Nephron progenitor cell (in vitro differentiated cells): ENCODE data around the gene IL37.

Source experiments
- DNase-seq: peaks from one replicate; pipeline ENCODE4 v3.0.0; 2021
- H3K27ac Mint-ChIP-seq: 2 replicates; pipeline ENCODE4 v1.8.0; 2021; ENCODE audit warnings: mild to moderate bottlenecking, moderate library complexity, mixed read lengths
- H3K27me3 Mint-ChIP-seq: 2 replicates; pipeline ENCODE4 v1.8.0; 2021; ENCODE audit warnings: mild to moderate bottlenecking, low read depth, mixed read lengths; ENCODE audit not compliant: poor library complexity
- H3K36me3 Mint-ChIP-seq: 2 replicates; pipeline ENCODE4 v1.8.0; 2021; ENCODE audit warnings: low read depth, mixed read lengths
- H3K4me1 Mint-ChIP-seq: 2 replicates; pipeline ENCODE4 v1.8.0; 2021; ENCODE audit warnings: mixed read lengths
- H3K4me3 Mint-ChIP-seq: 2 replicates; pipeline ENCODE4 v1.8.0; 2021; ENCODE audit warnings: mild to moderate bottlenecking, moderate library complexity, mixed read lengths
- H3K9me3 Mint-ChIP-seq: 2 replicates; pipeline ENCODE4 v1.8.0; 2021; ENCODE audit warnings: mild to moderate bottlenecking, moderate library complexity, mixed read lengths
- TF ChIP-seq, protein P1 (sequence below): fragments of 200-600 bp; sonication (generic); IDR thresholded peaks from 2 replicates; pipeline ENCODE4 v1.5.0; 2021; ENCODE audit warnings: antibody characterized with exemption

The IL37 gene

DNA sequence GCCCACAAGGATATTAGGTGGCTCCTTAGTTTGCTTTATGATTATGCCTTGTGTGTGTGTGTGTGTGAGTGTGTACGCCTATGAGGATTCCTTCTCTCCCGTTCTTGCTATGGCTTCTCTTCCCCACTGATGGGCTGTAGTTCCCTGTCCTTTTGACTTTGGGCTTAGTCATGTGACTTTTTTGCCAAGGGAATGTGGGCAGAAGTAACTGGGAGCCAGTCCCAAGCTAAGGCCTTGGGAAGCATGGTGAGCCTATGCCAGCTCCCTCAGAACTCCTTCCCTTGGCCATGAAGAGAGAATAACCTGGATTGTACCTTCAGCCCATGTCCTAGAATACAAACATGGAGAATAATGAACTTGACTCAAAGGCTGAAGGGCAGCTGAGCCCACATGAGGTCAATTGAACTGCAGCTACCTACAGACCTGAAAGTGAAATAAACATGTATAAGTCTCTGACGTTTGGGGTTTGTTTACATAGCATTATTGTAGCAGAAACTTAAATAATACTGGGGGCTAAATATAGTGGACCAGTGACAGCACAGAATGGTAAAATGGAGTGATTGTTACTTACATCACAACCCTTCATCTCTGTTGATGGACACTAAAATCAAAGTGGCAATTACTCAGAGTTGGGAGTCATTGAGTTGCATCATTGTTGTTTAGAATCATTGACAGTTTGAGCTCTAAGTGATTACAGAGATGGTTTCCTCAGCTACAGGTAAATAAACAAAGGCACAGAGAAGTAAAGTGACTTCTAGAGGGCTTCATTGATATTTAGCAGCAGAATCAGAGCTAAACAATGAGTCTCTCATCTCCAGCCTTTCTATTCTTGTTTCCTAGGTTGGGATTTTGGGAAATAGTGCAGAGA lies 51.6 kb downstream of the IL37 start:
- Mint-ChIP-seq H3K36me3 (no peaks in the 10 kb centered on the region), H3K9me3 (no peaks in the 10 kb centered on the region), H3K27ac (no peak overlapping the region), H3K27me3 (peaks cover 24% of the 10 kb centered on the region), H3K4me3 (no peak overlapping the region), H3K4me1 (no peaks in the 10 kb centered on the region)
- TF ChIP-seq, protein P1, sequence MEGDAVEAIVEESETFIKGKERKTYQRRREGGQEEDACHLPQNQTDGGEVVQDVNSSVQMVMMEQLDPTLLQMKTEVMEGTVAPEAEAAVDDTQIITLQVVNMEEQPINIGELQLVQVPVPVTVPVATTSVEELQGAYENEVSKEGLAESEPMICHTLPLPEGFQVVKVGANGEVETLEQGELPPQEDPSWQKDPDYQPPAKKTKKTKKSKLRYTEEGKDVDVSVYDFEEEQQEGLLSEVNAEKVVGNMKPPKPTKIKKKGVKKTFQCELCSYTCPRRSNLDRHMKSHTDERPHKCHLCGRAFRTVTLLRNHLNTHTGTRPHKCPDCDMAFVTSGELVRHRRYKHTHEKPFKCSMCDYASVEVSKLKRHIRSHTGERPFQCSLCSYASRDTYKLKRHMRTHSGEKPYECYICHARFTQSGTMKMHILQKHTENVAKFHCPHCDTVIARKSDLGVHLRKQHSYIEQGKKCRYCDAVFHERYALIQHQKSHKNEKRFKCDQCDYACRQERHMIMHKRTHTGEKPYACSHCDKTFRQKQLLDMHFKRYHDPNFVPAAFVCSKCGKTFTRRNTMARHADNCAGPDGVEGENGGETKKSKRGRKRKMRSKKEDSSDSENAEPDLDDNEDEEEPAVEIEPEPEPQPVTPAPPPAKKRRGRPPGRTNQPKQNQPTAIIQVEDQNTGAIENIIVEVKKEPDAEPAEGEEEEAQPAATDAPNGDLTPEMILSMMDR: no peak
- DNase-seq: no peak

GRCh38 chr2:112967023-112967422 lies 56.1 kb downstream of the IL37 start:
- no peak overlapping the region for H3K4me3 Mint-ChIP-seq
- TF ChIP-seq, protein P1: no peak
- H3K36me3 Mint-ChIP-seq: no peaks in the 10 kb centered on the region
- no peak for DNase-seq
- no peaks in the 10 kb centered on the region for H3K4me1 Mint-ChIP-seq
- no peaks in the 10 kb centered on the region for H3K9me3 Mint-ChIP-seq
- no peak overlapping the region for H3K27ac Mint-ChIP-seq
- H3K27me3 Mint-ChIP-seq: peaks cover 60% of the 10 kb centered on the region
